ENCODE data around the gene FGF1.
A peak's percentile ranks its signal among the peaks of the same experiment; 100 is the strongest.

The FGF1 gene

DNA sequence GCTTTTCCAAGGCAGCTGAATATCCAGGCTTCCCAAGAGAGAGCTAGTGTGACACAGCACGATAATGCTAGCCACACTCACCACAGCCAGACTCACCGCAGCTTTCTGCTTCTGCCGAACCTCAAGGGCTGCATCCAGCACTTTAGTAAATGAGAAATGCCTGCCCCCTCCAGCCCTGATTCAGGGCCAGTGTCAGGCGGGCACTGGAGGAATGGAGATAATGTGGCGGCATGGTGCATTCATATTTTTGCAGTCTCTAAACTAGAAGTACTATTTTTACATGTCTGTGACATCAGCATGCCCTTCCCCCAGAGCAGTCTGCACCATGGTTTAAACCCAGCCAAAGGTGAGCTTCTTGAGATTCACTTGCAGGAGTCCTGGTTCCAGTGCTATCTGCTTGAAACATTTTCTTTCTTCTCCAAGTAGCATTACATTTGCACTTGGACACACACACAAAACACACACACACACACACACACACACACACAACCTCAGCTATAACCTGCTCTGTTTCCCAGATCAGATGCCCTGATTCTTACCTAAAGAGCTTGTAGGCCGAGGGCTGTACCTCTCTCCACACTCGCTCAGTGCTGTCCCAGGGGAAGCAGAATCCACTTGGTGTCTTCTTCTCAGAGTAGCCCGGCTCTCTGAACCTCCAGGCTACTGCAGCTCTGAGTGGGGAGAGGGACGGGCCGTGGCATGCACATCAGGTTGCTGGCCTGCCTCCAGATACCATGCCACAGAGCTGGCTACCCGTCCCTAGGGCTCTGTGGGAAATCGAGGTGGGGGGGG lies at the start of gene FGF1:
TSS of gene FGF1 (minus strand) at position 673 of the 792 bp plus-strand sequence. CDS start 71,963 bp downstream, outside the sequence.
- DNase-seq: no peak

DNA sequence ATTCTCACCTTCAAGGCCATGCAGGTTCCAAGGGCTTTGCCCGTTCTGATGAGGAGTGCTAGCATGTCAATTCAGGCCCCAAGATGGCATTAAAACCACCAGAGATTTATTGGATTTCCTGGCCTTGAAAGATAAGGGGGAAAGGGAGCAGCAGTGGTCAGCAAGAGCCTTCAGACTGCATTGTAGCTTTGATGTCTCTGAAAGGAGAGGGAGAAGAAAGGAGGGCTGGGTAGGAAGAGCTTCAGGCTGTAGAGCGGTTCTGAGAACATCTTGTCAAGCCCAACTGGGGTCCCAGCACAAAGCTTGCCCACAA lies 41.8 kb upstream of the FGF1 start:
- DNase-seq: no peak

DNA sequence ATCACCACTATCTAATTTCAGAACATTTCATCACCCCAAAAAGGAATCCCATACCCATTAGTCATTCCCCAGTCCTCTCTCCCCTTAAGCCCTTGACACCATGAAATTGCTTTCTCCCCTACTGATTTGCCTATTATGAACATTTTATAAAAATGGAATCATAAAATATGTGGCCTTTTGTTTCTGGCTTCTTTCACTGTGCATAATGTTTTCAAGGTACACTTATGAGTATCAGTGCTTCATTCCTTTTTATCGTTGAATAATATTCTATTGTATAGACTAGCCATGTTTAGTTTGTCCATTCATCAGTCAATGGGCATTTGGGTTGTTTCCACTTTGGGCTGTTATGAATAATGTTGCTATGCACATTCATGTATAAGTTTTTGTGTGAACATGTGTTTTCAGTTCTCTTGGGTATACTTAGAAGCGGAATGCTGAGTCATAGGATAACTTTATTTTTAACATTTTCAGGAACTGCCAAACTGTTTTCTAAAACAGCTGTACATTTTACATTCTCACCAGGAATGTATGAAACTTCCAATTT lies 40.4 kb upstream of the FGF1 start:
- no peak for DNase-seq

DNA sequence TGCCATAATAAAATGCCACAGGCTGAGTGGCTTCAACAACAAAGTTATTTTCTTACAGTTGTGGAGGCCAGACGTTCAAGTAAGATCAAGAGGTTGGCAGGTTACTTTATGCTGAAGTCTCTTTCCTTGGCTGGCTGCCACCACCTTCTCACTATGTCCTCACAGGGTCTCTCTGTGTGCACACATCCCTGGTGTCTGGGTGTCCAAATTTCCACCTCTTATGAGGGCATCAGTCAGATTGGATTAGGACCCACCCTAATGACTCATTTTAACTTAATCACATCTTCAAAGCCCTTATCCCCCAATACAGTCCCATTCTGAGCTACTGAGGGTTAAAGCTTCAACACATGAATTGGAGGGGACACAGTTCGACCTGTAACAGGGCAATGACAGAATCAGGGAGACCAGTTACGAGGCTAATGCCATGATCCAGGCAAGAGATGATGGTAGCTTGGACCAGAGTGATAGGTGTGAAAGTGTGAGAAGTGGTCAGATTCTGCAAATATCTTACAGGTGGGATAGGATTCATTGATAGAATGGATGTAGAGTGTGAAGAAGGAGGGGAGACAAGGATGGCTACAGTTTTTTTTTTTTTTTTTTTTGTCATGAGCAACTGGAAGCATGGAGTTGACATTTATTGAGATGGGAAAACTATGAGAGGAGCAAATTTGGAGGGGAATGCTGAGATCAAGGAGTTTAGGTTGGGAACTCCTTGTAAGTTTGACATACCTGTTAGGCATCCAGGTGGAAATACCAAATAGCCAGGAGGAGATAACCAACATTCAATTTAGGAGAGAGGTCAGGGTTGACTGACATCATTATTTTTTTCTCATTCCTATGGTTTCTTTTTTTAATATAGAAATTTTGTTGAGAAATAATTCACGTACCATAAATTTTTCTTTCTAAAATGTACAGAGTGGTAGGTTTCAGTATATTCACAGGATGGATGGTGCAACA lies 39.6 kb upstream of the FGF1 start:
- no peak for DNase-seq

DNA sequence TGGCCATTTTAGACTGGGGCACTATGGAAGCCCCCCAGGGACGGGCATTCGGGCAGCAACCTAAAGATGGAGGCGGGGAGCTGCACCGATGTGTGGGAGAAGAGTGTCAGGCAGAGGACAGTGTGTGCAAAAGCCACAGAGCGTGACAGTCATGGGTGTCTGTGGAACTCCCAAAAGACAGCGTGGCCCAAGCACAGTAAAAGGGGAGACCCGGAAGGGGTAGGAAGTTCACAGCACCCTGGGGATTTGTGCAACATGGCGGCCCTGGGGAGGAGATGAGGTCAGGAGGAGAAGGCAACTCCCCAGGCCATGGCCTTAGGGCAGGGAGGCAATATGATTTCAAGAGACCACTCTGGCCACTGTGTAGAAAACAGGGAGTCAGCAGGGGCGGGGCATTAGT lies 38.9 kb upstream of the FGF1 start:
- no peak for DNase-seq

DNA sequence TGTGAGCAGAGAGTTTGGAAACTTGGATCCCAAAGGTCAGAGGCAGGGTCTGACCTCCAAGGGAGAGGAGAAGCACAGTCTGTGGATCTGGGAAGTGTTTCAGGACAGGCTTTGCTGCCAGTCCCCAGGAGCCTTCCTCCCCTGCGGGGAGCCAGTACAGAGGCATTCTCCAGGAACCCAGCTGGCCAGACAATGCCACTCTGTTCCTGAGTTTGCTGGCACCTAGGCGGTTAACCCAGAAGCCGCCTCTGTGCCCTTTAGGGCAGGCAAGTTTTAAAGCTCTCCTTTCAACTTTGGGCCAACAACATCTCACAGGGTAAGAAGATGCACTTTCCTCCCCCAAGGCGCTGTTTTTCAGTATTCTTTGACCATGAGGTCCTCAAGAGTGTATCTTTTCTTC lies 37.0 kb upstream of the FGF1 start:
- DNase-seq: no peak

DNA sequence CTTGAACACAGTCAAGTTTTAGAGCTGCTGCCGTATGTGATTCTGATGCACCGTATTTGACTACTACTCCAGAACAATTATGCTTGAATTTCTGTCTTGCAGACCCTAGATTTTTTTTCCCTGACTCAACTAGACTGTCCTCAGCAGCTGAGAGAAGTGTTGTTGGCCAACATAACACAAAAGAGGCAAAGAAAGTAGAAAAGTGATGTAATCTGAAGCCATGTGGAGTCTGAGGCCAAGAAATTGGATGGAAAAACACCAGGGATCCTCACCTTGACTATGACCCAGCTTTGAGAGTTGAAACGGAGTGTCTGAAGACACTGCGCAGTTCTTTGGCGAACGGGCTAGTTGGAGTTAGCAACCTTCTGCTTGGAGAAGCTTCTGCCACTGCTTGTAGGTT lies 36.3 kb upstream of the FGF1 start:
- DNase-seq: no peak

DNA sequence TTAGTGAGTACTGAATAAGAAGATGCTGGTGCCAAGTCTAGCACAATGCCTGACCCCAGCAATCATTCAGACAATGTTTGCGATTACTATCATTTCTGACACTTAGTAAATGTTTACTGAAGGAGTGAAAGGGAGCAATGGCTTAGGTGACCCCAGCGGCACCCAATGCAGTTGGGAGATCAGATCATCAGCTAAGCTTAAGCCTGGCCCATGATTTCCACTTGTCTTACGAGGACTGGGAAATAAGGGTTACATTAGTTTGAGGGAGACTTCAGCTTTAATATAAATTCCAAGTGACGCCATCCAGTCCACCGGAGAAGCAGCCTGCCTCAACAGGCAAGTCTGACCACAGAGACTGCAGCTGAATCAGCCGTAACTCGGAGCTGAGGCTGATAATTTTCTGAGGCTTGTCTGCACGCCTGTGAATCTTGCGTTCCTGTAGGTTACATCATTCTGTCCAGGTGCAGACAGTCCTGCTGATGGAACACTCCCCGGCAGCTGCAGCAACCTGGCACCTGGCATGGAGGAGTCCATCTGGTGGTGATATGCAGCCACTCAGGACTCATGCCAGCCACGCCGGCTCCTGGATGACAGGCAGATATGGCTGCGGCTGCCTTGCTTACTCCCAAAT lies 34.9 kb upstream of the FGF1 start:
- no peak for DNase-seq

DNA sequence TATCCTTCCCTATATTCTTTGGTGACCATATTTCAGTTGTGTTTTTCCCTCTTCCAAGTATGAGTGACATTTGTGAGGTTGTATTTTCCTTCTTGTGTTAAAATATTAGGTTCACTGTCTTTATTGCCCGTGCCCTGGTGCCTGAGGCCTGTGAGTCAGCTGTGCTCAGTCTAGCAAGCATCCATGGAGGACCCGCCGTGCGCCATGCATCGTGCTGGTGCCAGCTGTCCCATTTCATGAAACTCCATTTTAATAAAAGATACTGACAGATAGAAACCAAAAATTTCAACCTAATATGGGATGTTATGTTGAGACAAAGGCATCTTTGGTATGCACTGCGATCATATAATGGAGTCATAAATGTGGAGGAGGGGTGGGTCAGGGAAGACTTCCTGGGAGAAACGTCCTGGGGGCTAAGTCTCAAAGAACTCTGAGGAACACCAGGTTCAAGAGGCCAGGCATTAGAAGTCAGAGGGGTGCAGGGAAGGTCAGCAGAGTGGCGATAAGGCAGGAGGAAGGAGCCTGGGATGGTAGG lies 34.0 kb upstream of the FGF1 start:
- DNase-seq: no peak

DNA sequence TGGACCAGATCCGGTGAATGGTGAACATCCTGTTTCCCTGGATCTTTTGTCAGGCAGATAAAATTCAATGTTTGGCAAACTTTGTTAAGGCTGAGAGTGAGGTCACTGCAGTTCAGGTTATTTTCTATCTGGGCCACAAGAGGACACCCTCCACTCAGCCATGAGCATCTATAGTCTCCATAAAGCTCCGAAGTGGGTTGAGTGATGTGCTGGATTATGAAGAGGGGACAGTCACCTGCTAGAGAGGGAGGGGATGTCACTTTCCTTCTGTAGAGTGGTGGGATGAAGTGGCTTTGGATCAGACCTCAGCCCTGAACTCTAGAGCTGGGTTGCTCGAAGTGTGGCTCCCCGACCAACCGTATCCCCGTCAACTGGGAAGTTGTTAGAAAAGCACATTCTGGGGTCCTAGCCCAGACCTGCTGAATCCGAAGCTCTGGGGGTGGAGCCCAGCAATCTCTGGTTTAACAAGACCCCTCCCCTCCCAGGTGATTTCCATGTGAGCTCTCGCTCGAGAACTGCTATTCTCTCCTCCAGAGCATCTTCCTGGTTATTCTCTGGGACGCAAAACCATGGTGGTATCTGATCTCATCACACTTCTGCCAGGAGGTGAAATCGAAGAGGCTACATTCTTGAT lies 31.8 kb upstream of the FGF1 start:
- no peak for DNase-seq

DNA sequence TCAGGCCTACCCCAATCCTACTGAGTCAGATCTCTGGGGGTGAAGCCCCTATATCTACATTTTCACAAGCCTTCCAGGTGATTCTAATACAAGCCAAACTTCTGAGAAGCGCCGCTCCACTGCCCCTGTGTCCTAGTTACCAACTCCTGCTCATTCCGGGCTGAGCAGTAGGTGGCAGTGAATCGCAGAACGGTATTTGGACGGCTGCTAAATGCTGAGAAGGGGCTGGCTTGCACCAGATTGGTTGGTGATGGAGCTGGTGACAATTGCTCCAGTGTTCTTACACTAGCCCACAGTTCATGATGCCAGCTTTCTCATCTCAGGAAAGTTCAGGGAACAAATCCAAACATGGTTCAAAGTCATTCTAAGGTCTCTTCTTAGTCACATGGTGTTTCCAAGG lies 31.1 kb upstream of the FGF1 start:
- peak; percentile 14 for DNase-seq

DNA sequence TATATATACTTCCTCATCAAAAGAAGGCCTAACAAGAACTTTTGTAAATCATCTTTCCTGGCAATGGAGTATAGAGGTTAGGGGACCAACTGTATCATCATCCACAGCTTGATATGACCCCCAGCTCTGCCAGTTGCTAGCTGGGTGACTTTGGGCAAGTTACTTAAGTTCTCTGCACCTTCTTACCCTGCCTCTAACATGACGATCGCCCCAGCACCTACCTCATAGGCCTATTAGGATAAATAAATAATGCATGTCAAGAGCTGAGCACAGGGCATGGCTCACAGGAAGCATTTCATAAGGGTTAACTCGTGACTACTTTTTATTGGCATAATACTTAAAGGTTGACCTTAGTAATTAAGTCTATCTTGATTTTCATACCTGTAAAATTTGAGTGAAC lies 29.4 kb upstream of the FGF1 start:
- DNase-seq: no peak

DNA sequence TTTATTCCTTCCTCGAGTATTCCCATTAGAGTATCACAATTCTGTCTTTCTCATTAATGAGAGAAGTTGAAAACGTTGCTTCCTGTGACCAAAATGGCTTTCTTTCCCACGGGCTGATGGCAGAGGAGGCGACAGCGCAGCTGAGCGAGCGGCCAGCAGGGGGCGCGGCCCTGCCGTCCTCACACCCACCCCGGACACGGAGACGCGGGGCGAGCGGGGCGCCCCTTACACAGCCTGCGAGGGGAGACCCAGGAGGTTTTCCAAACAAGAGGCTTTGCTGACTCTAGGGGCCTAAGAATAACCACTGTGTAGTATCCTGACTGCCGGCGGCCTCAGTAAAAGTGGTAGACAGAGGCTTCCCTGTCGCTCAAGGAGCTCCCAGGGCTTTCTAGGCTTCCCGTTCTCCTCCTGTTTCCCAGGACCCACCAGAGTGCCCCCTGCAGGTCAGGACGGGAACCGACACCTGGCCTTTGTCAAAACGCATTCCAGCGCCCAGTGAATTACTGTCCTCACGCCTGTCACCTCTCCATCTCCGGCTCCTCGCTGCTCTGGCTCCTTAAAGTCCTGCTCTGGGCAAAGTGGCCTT lies 27.3 kb upstream of the FGF1 start:
- DNase-seq: peak; percentile 78

DNA sequence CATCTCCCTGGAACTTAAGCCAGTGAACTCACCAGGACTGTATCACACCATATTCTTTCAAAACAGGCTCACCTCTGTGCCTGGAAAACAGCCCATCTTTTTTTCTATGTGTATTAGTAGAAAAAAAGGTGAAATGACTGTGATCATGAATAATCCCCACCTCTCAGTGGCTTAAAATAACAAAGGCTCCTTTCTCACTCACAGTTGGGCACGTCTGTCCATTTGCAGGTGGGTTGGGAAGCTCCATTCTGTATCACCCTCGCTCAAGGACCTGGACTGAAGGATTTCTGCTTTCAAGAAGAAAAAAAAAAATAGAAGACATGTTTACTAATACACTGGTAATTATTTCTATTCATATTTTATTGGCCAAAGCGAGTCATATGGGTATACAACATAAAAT lies 17.3 kb upstream of the FGF1 start:
- no peak for DNase-seq

DNA sequence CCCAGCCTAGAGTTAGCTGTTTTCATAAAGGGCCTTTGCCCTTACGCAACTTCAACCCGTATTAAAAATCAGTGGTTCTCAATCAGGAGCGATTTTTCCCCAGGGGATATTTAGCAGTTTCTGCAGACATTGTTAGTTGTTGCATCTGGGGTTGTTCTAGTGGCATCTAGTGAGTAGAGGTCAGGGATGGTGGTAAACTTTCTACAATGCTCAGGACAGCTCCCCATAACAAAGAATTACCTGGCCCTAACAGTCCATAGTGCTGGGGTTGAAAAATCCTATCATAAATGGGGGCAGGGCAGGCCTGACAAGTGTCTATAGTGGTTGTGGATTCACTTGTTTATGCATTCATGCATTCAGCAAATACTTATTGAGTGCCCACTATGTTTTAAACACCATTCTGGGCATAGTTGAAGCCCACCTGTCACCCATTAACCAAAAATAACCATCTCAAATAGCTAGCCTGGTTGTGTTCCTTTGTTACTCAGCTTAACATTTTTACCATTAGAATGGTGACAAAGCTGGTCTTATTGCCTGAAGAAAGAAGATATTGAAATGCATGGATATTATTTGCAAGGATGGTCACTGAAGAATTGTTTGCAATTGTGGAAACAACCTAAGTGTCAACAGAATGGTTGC lies 15.9 kb upstream of the FGF1 start:
- DNase-seq: no peak

DNA sequence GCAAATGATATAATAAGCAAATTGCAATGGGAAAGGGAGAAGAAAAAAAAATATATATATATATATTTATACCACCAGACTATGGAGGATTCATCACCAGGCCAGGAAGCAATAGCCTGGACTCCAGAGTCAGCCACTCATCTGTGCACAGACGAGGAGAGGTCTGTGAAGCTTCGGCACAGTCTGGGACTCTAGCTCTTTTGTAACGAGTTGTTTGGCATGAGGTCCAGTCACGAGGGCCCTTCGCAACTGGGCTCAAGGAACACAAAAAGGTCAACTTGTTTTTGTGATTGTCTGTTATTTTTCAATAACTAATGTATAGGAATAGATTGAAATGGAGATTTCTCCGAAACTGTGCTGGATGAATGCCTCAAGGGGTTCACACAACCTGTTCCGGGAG lies 14.7 kb upstream of the FGF1 start:
- no peak for DNase-seq

DNA sequence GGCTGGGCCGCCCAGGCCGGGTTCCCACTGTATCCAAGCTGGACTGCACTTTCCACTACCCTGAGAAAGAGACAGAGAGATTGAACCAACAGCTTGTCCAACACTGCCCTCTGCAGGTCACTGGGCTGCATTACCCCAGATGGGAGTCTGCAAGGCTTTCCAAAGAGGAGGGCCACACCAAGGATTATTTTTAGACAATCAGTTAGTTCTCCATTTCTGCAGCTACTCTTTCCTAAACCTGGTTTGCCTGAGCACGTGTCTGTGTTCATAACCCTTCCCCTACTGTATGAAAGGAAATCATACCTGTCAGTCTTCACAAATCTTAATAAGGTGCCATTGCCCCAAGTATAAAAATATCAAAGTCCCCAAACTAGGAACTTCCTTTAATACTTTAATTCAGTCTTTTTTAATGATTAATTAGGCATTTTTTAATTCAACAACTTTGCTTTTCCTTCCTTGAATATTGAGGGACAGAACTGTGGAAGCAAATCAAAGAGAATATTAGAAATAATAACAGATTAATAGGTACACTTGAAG lies 13.4 kb upstream of the FGF1 start:
- peak; percentile 57 for DNase-seq

DNA sequence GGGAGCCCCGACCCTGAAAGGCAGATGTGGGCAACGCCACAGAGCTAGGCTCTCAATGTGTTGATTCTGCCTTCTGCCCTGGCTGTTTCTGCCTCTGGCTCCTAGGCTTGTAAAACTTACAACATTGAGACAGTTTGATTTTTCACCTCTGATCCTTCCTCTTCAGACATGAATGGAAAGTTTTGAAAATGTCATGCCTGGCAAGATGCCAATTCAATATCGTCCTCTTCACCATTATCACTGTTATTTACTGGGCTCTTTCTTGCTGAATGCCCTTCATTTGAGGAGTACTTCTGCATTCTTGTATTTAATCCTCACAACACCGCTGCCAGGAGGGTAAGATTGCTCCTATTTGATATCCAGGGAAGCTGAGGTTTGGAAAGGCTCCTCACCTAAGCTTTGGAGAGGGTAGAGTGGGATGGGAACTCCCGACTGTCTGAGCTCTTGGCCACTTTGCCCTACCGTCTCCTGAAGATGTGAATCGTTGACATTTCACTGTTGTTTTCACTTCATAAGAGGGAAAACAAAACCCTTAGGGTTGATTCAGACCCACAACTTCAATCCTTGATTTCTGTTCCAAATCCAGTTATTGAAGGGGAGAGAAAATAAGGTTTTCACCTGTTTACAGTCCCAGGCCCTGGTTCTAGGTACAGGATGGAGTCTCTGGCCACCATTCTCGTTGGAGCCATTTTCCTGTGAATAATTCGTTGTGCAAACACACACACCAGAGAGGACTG lies 12.7 kb upstream of the FGF1 start:
- no peak for DNase-seq

DNA sequence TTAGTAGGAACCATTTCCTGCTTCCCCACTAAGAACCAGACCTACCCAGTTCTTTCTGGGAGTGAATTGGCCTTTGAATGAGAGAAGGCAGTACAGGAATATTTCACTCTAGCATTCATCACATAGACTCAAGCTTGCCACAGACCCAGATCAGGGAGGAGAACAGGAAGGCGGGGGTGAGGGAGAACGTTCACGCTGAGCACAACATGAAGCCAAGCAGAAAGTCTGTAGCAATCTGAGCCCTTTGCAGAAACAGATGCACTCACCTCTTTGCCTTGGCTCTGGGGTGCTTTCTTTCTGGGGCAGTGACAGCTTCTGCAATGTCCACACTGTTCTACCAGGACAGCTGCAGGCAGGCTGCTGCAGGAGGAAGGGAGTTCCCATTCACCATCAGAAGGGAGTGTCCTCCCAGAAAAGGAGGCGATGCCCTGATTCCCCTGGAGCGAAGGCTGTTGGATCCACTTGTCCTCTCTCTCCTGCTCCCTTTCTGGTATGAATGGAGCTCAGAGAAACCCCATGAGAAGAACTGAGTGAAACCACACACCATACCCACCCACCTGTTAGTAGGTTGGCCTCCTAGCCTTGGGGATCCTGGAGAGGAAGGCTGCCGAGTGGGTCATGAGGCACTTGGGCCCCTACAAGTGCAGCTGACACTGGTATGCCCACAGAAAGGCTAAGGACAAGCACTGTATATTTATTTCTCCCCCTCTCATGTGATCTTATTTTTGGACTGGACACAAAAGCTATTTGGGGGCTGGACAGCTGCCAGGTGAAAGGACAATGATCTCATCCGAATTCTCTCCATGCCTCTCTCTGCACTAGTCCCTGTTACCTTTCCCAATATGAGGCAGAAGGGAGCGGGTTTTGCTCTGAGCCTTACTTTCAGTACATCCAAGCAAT lies 11.7 kb upstream of the FGF1 start:
- no peak for DNase-seq

DNA sequence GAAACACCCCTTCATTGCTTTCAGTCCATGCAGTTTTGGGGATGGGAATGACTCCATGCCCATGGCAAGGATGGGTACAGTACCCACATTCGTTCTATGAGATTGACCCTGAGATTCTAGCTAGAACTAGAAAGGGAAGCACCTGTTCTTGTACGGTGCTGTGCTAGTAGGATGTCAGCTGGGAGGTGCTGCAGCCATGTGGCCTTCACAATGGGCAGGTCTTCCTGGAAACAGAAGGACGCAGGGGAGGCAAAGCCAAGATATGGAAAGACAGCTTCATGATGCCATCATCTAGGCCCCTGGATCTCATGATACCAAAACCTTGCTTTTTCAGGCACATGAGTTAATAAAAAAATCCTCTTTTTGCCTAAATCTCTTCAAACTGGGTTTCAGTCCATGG lies 10.5 kb upstream of the FGF1 start:
- DNase-seq: no peak
